ENCODE results near the gene GABRB3.
"Not testable (repeated sequence)": the region's sequence is repeated elsewhere in the genome, so short reads cannot be mapped to it uniquely, and the experiment has no call there.

Gene GABRB3

GRCh38 chr15:26731965-26732364 lies 40.9 kb downstream of the GABRB3 start:
- no peak for DNase-seq

- peak; percentile 59 for DNase-seq
Measured at GRCh38 chr15:26729581-26729980, 43.3 kb downstream of the GABRB3 start.

- no peak for DNase-seq
Measured at GRCh38 chr15:26729030-26729429, 43.8 kb downstream of the GABRB3 start.

GRCh38 chr15:26724381-26725150 lies 48.3 kb downstream of the GABRB3 start:
- no peak for DNase-seq

- DNase-seq: no peak
Measured at GRCh38 chr15:26722621-26723160, 50.2 kb downstream of the GABRB3 start.

GRCh38 chr15:26721232-26721967 lies 51.5 kb downstream of the GABRB3 start:
- no peak for DNase-seq

GRCh38 chr15:26720546-26720945 lies 52.3 kb downstream of the GABRB3 start:
- DNase-seq: no peak

GRCh38 chr15:26719866-26720265 lies 53.0 kb downstream of the GABRB3 start:
- not testable (repeated sequence) for DNase-seq

- no peak for DNase-seq
Measured at GRCh38 chr15:26716069-26716468, 56.8 kb downstream of the GABRB3 start.

GRCh38 chr15:26713498-26713897 lies 59.4 kb downstream of the GABRB3 start:
- DNase-seq: no peak

GRCh38 chr15:26712335-26712734 lies 60.5 kb downstream of the GABRB3 start:
- DNase-seq: peak; percentile 10

- DNase-seq: no peak
Measured at GRCh38 chr15:26711445-26711844, 61.4 kb downstream of the GABRB3 start.

- peak; percentile 12 for DNase-seq
Measured at GRCh38 chr15:26702381-26702780, 70.5 kb downstream of the GABRB3 start.

- DNase-seq: no peak
Measured at GRCh38 chr15:26698555-26698954, 74.3 kb downstream of the GABRB3 start.

GRCh38 chr15:26697913-26698312 lies 75.0 kb downstream of the GABRB3 start:
- DNase-seq: peak; percentile 69

- DNase-seq: no peak
Measured at GRCh38 chr15:26691249-26691648, 81.6 kb downstream of the GABRB3 start.

GRCh38 chr15:26690778-26691177 lies 82.1 kb downstream of the GABRB3 start:
- DNase-seq: no peak

GRCh38 chr15:26689462-26689861 lies 83.4 kb downstream of the GABRB3 start:
- no peak for DNase-seq

- no peak for DNase-seq
Measured at GRCh38 chr15:26686547-26687187, 86.2 kb downstream of the GABRB3 start.

- DNase-seq: no peak
Measured at GRCh38 chr15:26682598-26683164, 90.2 kb downstream of the GABRB3 start.

GRCh38 chr15:26679927-26680326 lies 92.9 kb downstream of the GABRB3 start:
- DNase-seq: no peak

GRCh38 chr15:26676115-26676514 lies 96.8 kb downstream of the GABRB3 start:
- DNase-seq: no peak

GRCh38 chr15:26674467-26674866 lies 98.4 kb downstream of the GABRB3 start:
- no peak for DNase-seq

Data from NCI-H2171 (cell line).